Trophoblast cell (in vitro differentiated cells and primary cell): ENCODE results near the gene COL5A3.

Experiments used
- DNase-seq, 2 donors: peaks; one replicate each; pipeline ENCODE4 v3.0.0-alpha.2; 2016
- H2AFZ ChIP-seq: 2 replicates; pipeline ENCODE4 v1.6.1; 2013; ENCODE audit warnings: low read length, moderate library complexity, mild to moderate bottlenecking; ENCODE audit not compliant: insufficient read depth, poor library complexity
- H2AK5ac ChIP-seq: 2 replicates; pipeline ENCODE4 v1.6.1; 2013; ENCODE audit warnings: mild to moderate bottlenecking, low read length
- H2BK120ac ChIP-seq: 2 replicates; pipeline ENCODE4 v1.6.1; 2013; ENCODE audit warnings: low read length, mild to moderate bottlenecking, moderate library complexity; ENCODE audit not compliant: insufficient read depth, poor library complexity
- H2BK12ac ChIP-seq: 2 replicates; pipeline ENCODE4 v1.6.1; 2013; ENCODE audit warnings: mild to moderate bottlenecking, low read length, moderate library complexity
- H2BK5ac ChIP-seq: 2 replicates; pipeline ENCODE4 v1.6.1; 2013; ENCODE audit warnings: low read length, low read depth, moderate library complexity, mild to moderate bottlenecking; ENCODE audit not compliant: poor library complexity
- H3K14ac ChIP-seq: 2 replicates; pipeline ENCODE4 v1.6.1; 2013; ENCODE audit warnings: mild to moderate bottlenecking, low read length
- H3K18ac ChIP-seq: 2 replicates; pipeline ENCODE4 v1.6.1; 2013; ENCODE audit warnings: mild to moderate bottlenecking, low read length
- H3K23ac ChIP-seq: 2 replicates; pipeline ENCODE4 v1.6.1; 2013; ENCODE audit warnings: low read length
- H3K27ac ChIP-seq: 2 replicates; pipeline ENCODE4 v1.5.1; 2013; ENCODE audit warnings: low read depth, mild to moderate bottlenecking, inconsistent platforms, low read length, moderate library complexity
- H3K27me3 ChIP-seq: 2 replicates; pipeline ENCODE4 v1.6.1; 2013; ENCODE audit warnings: inconsistent platforms, mild to moderate bottlenecking, low read length, moderate library complexity; ENCODE audit not compliant: insufficient read depth
- H3K36me3 ChIP-seq, 2 experiments: 1 replicate in 1 of 2; 2 replicates in 1 of 2; pipeline ENCODE4 v1.6.1; 2013; ENCODE audit warnings: low read length in 2 of 2, mild to moderate bottlenecking in 2 of 2, moderate library complexity in 1 of 2; ENCODE audit not compliant: insufficient read depth in 2 of 2, control insufficient read depth in 1 of 2
- H3K4ac ChIP-seq: 2 replicates; pipeline ENCODE4 v1.6.1; 2013; ENCODE audit warnings: low read depth, mild to moderate bottlenecking, low read length, moderate library complexity
- H3K4me1 ChIP-seq, 2 experiments: 1 replicate in 1 of 2; 2 replicates in 1 of 2; pipeline ENCODE4 v1.6.1; 2013; ENCODE audit warnings: low read length in 2 of 2, mild to moderate bottlenecking in 2 of 2, moderate library complexity in 1 of 2; ENCODE audit not compliant: insufficient read depth in 2 of 2, control insufficient read depth in 1 of 2
- H3K4me2 ChIP-seq: 2 replicates; pipeline ENCODE4 v1.6.1; 2013; ENCODE audit warnings: inconsistent platforms, mild to moderate bottlenecking, low read length, moderate library complexity
- H3K4me3 ChIP-seq: 2 replicates; pipeline ENCODE4 v1.5.1; 2013; ENCODE audit warnings: mild to moderate bottlenecking, low read depth, low read length, inconsistent platforms
- H3K79me1 ChIP-seq: one replicate; pipeline ENCODE4 v1.6.1; 2013; ENCODE audit warnings: low read length
- H3K79me2 ChIP-seq: 2 replicates; pipeline ENCODE4 v1.6.1; 2013; ENCODE audit warnings: low read length, mild to moderate bottlenecking; ENCODE audit not compliant: control insufficient read depth, insufficient read depth, poor library complexity
- H3K9ac ChIP-seq: 2 replicates; pipeline ENCODE4 v1.6.1; 2013; ENCODE audit warnings: mild to moderate bottlenecking, low read length
- H3K9me3 ChIP-seq: 2 replicates; pipeline ENCODE4 v1.6.1; 2013; ENCODE audit warnings: low read depth, mild to moderate bottlenecking, control low read depth, inconsistent platforms, low read length; ENCODE audit not compliant: insufficient read depth
- H4K12ac ChIP-seq: 2 replicates; pipeline ENCODE4 v1.6.1; 2013; ENCODE audit warnings: low read depth, mild to moderate bottlenecking, low read length, moderate library complexity
- H4K8ac ChIP-seq: 2 replicates; pipeline ENCODE4 v1.6.1; 2013; ENCODE audit warnings: low read depth, mild to moderate bottlenecking, low read length, moderate library complexity
- H4K91ac ChIP-seq: one replicate; pipeline ENCODE4 v1.6.1; 2013; ENCODE audit warnings: low read depth, mild to moderate bottlenecking, low read length, moderate library complexity
- WGBS: extraction: QIAGEN DNeasy Blood & Tissue Kit; methylation state at CpG from one replicate; pipeline ENCODE4 v1.1.7; 2013; ENCODE audit warnings: missing lambda C conversion rate; ENCODE audit not compliant: insufficient read length, insufficient coverage; ENCODE audit errors: extremely low coverage; 5-methylcytosine and 5-hydroxymethylcytosine counted together

The COL5A3 gene

GRCh38 chr19:10008184-10008765 lies 2.0 kb downstream of the COL5A3 start:
- no peak overlapping the region for H3K9ac ChIP-seq
- H2AK5ac ChIP-seq = no peak overlapping the region
- H3K4me2 ChIP-seq = no peak overlapping the region
- H3K4ac ChIP-seq = no peak overlapping the region
- H3K27ac ChIP-seq = no peak overlapping the region
- H3K18ac ChIP-seq = no peak overlapping the region
- no peak overlapping the region for H3K23ac ChIP-seq
- H3K79me1 ChIP-seq = no peaks in the 10 kb centered on the region
- peaks cover 24% of the 10 kb centered on the region for H3K27me3 ChIP-seq
- no peak overlapping the region for H4K12ac ChIP-seq
- no peaks in the 10 kb centered on the region for H3K79me2 ChIP-seq
- DNase-seq = no peak
- H3K14ac ChIP-seq = no peak overlapping the region
- no peak overlapping the region for H2BK12ac ChIP-seq
- H3K9me3 ChIP-seq = no peaks in the 10 kb centered on the region
- H2BK120ac ChIP-seq = no peak overlapping the region
- WGBS = no CpG with 5 or more reads among the region's 11 CpGs
- no peak overlapping the region for H2AFZ ChIP-seq
- H4K91ac ChIP-seq = no peak overlapping the region
- no peak overlapping the region for H2BK5ac ChIP-seq
- no peaks in the 10 kb centered on the region for H3K36me3 ChIP-seq
- H4K8ac ChIP-seq = no peak overlapping the region
- peaks cover 0 to 3% of the 10 kb centered on the region in 2 experiments for H3K4me1 ChIP-seq
- no peak overlapping the region for H3K4me3 ChIP-seq

- Histone ChIP-seq H3K18ac (no peak overlapping the region), H4K12ac (no peak overlapping the region), H3K9me3 (no peaks in the 10 kb centered on the region), H2AK5ac (no peak overlapping the region), H4K8ac (no peak overlapping the region), H2BK120ac (no peak overlapping the region), H3K36me3 (no peaks in the 10 kb centered on the region), H3K4ac (no peak overlapping the region), H3K23ac (no peak overlapping the region), H3K9ac (no peak overlapping the region), H2AFZ (no peak overlapping the region), H3K79me1 (no peaks in the 10 kb centered on the region), H3K4me3 (no peak overlapping the region), H3K79me2 (no peaks in the 10 kb centered on the region), H2BK12ac (no peak overlapping the region), H3K27me3 (peaks cover 24% of the 10 kb centered on the region), H3K4me2 (no peak overlapping the region), H2BK5ac (no peak overlapping the region), H3K27ac (no peak overlapping the region), H3K4me1 (peaks cover 0 to 3% of the 10 kb centered on the region in 2 experiments), H3K14ac (no peak overlapping the region), H4K91ac (no peak overlapping the region)
- WGBS = 100% methylated on average over 1 of the region's 13 CpGs
- no peak for DNase-seq
Observed at GRCh38 chr19:10007371-10008183, 2.7 kb downstream of the COL5A3 start.

- Histone ChIP-seq H4K8ac (no peak overlapping the region), H3K79me1 (no peaks in the 10 kb centered on the region), H4K12ac (no peak overlapping the region), H3K36me3 (no peaks in the 10 kb centered on the region), H3K4me1 (peaks cover 0 to 3% of the 10 kb centered on the region in 2 experiments), H3K4ac (no peak overlapping the region), H2BK5ac (no peak overlapping the region), H3K79me2 (no peaks in the 10 kb centered on the region), H3K4me3 (no peak overlapping the region), H2BK120ac (no peak overlapping the region), H3K4me2 (no peak overlapping the region), H2AFZ (no peak overlapping the region), H3K14ac (no peak overlapping the region), H2AK5ac (no peak overlapping the region), H3K27ac (no peak overlapping the region), H2BK12ac (no peak overlapping the region), H4K91ac (no peak overlapping the region), H3K23ac (no peak overlapping the region), H3K18ac (no peak overlapping the region), H3K9ac (no peak overlapping the region), H3K9me3 (peaks cover 1% of the 10 kb centered on the region), H3K27me3 (peaks cover 21% of the 10 kb centered on the region)
- no peak for DNase-seq
Observed at GRCh38 chr19:10006752-10007323, 3.5 kb downstream of the COL5A3 start.

GRCh38 chr19:10006335-10006708 lies 4.0 kb downstream of the COL5A3 start:
- H2AK5ac ChIP-seq = no peak overlapping the region
- no CpG with 5 or more reads among the region's 7 CpGs for WGBS

More at GRCh38 chr19:10006335-10006708, 4.0 kb downstream of the COL5A3 start:
- H3K9ac ChIP-seq = no peak overlapping the region
- H4K91ac ChIP-seq = no peak overlapping the region
- peaks cover 0 to 3% of the 10 kb centered on the region in 2 experiments for H3K4me1 ChIP-seq
- H3K36me3 ChIP-seq = no peaks in the 10 kb centered on the region
- no peak overlapping the region for H2BK120ac ChIP-seq
- H3K4me2 ChIP-seq = no peak overlapping the region
- no peak overlapping the region for H2BK5ac ChIP-seq
- no peaks in the 10 kb centered on the region for H3K79me2 ChIP-seq
- H3K27me3 ChIP-seq = peaks cover 17% of the 10 kb centered on the region
- H3K14ac ChIP-seq = no peak overlapping the region
- H3K79me1 ChIP-seq = no peaks in the 10 kb centered on the region
- DNase-seq = no peak
- H3K18ac ChIP-seq = no peak overlapping the region
- no peak overlapping the region for H3K4ac ChIP-seq
- H3K27ac ChIP-seq = no peak overlapping the region
- H2AFZ ChIP-seq = no peak overlapping the region
- no peak overlapping the region for H3K23ac ChIP-seq
- no peak overlapping the region for H4K12ac ChIP-seq
- no peak overlapping the region for H4K8ac ChIP-seq
- peaks cover 1% of the 10 kb centered on the region for H3K9me3 ChIP-seq
- no peak overlapping the region for H3K4me3 ChIP-seq
- no peak overlapping the region for H2BK12ac ChIP-seq
